ENCODE measurements around the gene YPEL2. TPM values are rescaled to one million over a fixed set of nuclear protein-coding genes. Genes with fewer than 3 reads are reported as not detected.

Gene YPEL2
- total RNA-seq, 1 experiment from 2014 or later: 0.98 TPM

- Histone ChIP-seq H4K5ac (ENCODE audit: insufficient read length, low read depth, low read length) (no peak overlapping the region), H2BK15ac (ENCODE audit: low read depth, low read length) (no peak overlapping the region), H2BK5ac (ENCODE audit: insufficient read length, low read length) (no peak overlapping the region), H3K4ac (ENCODE audit: low read depth, low read length) (no peak overlapping the region), H3K23me2 (ENCODE audit: insufficient read length, low read depth, low read length, poor library complexity, severe bottlenecking) (no peaks in the 10 kb centered on the region), H3K27ac (ENCODE audit: insufficient read length, low read depth, low read length) (no peak overlapping the region), H3K9ac (ENCODE audit: extremely low read depth, insufficient read length, low read length) (no peak overlapping the region), H3K23ac (ENCODE audit: insufficient read length, low read depth, low read length) (no peak overlapping the region), H3K79me2 (ENCODE audit: insufficient read depth, low read length) (no peaks in the 10 kb centered on the region), H2BK120ac (ENCODE audit: low read depth, low read length, poor library complexity, severe bottlenecking) (no peak overlapping the region), H3K9me3 (ENCODE audit: control insufficient read depth, low read depth, low read length) (no peaks in the 10 kb centered on the region), H3K79me1 (ENCODE audit: insufficient read depth, low read depth, low read length, poor library complexity, severe bottlenecking) (no peaks in the 10 kb centered on the region), H3K4me1 (ENCODE audit: insufficient read depth, low read length) (peaks cover 10% of the 10 kb centered on the region; the same call in 1 of the 2 replicates), H2BK20ac (ENCODE audit: low read depth, low read length, poor library complexity, severe bottlenecking) (no peak overlapping the region), H4K8ac (replicated peaks; ENCODE audit: insufficient read length, low read depth, low read length) (no peak overlapping the region), H2AK5ac (ENCODE audit: insufficient read length, low read length) (no peak overlapping the region), H4K20me1 (ENCODE audit: control insufficient read depth, insufficient read depth, insufficient read length) (no peaks in the 10 kb centered on the region), H2AFZ (ENCODE audit: low read length) (no peak overlapping the region), H3K27me3 (ENCODE audit: insufficient read depth, low read length) (no peaks in the 10 kb centered on the region), H3K18ac (ENCODE audit: insufficient read length, low read depth, low read length) (no peak overlapping the region), H3K4me2 (ENCODE audit: insufficient read depth, insufficient read length, low read length) (no peak overlapping the region), H2BK12ac (ENCODE audit: insufficient read length, low read depth, low read length) (no peak overlapping the region), H4K91ac (ENCODE audit: insufficient read length, low read depth, low read length) (no peak overlapping the region), H3K56ac (ENCODE audit: insufficient read length, low read depth, low read length) (no peak overlapping the region), H3K14ac (ENCODE audit: insufficient read depth, low read length) (no peak overlapping the region), H3T11ph (ENCODE audit: low read length) (no peak overlapping the region)
- Mint-ChIP-seq H3K27me3 (ENCODE audit: low read depth) (0 out of 2 replicates have a peak, but pooled peaks cover 1% of the 10 kb centered on the region), H3K36me3 (ENCODE audit: insufficient read depth in 1 of 3, low read depth in 3 of 3) (no peaks in the 10 kb centered on the region), H3K9me3 (no peaks in the 10 kb centered on the region), H3K27ac (peak overlapping the region; percentile 36 to 56 (median 52); a peak in 5 of 7 replicates), H3K4me1 (peaks cover 64 to 70% of the 10 kb centered on the region in 2 experiments), H3K4me3 (no peak overlapping the region)
- DNase-seq: no peak
- WGBS (ENCODE audit: extremely low coverage, insufficient read length, low lambda C conversion rate): no CpG with 5 or more reads among the region's 10 CpGs
- TF ChIP-seq, protein P1, sequence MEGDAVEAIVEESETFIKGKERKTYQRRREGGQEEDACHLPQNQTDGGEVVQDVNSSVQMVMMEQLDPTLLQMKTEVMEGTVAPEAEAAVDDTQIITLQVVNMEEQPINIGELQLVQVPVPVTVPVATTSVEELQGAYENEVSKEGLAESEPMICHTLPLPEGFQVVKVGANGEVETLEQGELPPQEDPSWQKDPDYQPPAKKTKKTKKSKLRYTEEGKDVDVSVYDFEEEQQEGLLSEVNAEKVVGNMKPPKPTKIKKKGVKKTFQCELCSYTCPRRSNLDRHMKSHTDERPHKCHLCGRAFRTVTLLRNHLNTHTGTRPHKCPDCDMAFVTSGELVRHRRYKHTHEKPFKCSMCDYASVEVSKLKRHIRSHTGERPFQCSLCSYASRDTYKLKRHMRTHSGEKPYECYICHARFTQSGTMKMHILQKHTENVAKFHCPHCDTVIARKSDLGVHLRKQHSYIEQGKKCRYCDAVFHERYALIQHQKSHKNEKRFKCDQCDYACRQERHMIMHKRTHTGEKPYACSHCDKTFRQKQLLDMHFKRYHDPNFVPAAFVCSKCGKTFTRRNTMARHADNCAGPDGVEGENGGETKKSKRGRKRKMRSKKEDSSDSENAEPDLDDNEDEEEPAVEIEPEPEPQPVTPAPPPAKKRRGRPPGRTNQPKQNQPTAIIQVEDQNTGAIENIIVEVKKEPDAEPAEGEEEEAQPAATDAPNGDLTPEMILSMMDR (conservative IDR thresholded peaks at IDR 0.05): no peak
Observed at GRCh38 chr17:59370593-59371299, 39.3 kb downstream of the YPEL2 start.
